SU-DHL-6 (cell line): ENCODE results near the gene PELI1.

Source experiments
- EZH2phosphoT487 ChIP-seq: fragments of 200-600 bp; sonication (generic), shearing (Covaris generic); conservative IDR thresholded peaks from 2 replicates; pipeline ENCODE4 v1.6.1; 2018; ENCODE audit warnings: mild to moderate bottlenecking, antibody characterized with exemption, low read length, moderate library complexity, mixed read lengths
- TF ChIP-seq, protein P1 (sequence below): fragments of 200-600 bp; sonication (generic); IDR thresholded peaks from one replicate; pipeline ENCODE4 v1.5.1; 2017; ENCODE audit warnings: antibody characterized with exemption, mild to moderate bottlenecking, low read length, moderate library complexity; ENCODE audit not compliant: insufficient read depth, poor library complexity, severe bottlenecking

DNA sequence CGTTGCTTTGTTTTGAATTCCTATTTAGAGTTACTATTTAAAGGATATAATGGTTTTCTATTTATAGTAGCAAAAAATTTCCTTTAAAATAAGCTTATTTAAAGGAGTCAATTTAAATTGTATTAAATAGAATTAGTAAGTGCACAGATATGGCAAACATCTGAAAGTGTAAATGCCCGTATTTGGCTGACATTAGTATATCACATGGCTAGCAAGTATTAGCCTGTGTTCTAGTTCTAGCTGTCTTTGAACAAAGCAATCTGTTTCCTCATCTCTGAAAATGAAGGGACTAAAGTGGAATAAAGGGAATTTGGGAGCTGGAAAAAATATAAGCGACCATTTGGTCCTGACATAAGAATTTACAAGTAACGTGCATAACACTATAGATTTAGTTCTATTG is 32.2 kb downstream of the PELI1 start:
- TF ChIP-seq, protein P1, sequence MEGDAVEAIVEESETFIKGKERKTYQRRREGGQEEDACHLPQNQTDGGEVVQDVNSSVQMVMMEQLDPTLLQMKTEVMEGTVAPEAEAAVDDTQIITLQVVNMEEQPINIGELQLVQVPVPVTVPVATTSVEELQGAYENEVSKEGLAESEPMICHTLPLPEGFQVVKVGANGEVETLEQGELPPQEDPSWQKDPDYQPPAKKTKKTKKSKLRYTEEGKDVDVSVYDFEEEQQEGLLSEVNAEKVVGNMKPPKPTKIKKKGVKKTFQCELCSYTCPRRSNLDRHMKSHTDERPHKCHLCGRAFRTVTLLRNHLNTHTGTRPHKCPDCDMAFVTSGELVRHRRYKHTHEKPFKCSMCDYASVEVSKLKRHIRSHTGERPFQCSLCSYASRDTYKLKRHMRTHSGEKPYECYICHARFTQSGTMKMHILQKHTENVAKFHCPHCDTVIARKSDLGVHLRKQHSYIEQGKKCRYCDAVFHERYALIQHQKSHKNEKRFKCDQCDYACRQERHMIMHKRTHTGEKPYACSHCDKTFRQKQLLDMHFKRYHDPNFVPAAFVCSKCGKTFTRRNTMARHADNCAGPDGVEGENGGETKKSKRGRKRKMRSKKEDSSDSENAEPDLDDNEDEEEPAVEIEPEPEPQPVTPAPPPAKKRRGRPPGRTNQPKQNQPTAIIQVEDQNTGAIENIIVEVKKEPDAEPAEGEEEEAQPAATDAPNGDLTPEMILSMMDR, result no peak
- TF ChIP-seq EZH2phosphoT487, result no peak
